ENCODE measurements around the gene NPR1. TPM values are rescaled to one million over a fixed set of nuclear protein-coding genes. Genes with fewer than 3 reads are reported as not detected.

Gene NPR1
- total RNA-seq, 4 donors from 2014 or later = 49.1 to 220 (median 88.8) TPM

DNA sequence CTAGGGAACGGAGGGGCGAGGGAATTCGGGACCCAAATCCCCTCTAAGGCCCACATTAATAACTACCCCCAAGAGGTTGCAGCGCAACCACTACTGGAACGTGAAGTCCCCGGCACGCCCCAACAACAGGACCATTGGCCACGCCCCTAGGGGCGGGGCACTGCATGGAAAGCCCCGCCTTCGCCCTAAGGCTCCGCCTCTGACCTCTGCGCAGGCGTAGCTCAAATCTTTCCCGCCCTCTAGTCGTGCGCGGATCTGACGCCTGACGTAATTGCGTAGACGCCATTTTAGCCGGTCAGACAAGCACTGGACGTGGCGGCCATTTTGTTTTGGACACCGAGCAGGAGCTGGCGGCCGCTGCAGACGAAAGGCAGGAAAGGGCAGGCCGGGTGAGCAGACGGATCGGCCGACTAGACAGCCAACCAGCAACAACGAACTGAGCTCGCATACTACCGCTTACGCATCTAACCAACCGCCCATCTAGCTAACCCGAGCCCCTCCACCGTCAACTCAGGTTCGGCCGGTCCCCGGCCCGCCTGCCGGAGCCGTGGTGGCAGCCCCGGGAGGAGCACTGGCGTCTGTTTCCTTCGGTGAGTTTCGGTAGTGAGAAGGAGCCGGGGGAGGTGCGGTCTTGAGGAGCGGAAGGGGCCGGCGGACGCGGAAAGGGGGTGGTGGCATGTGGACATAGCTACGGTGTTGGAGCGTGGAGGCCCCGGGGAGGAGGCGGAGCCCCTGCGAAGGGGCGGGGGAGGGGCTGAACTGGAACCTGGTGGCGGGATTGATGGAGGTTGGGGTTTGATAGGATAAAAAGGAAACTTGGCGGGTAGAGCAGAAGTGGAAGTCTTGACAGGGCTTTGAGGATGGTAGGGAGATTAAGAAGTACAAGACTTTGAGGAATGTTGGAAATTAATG lies 44.5 kb upstream of the NPR1 start, which contains the start of gene CHTOP:
Gene CHTOP (plus strand): TSS at position 313 of the 912 bp plus-strand sequence. CDS start 2,523 bp downstream, outside the sequence.
- TF ChIP-seq, protein P1, sequence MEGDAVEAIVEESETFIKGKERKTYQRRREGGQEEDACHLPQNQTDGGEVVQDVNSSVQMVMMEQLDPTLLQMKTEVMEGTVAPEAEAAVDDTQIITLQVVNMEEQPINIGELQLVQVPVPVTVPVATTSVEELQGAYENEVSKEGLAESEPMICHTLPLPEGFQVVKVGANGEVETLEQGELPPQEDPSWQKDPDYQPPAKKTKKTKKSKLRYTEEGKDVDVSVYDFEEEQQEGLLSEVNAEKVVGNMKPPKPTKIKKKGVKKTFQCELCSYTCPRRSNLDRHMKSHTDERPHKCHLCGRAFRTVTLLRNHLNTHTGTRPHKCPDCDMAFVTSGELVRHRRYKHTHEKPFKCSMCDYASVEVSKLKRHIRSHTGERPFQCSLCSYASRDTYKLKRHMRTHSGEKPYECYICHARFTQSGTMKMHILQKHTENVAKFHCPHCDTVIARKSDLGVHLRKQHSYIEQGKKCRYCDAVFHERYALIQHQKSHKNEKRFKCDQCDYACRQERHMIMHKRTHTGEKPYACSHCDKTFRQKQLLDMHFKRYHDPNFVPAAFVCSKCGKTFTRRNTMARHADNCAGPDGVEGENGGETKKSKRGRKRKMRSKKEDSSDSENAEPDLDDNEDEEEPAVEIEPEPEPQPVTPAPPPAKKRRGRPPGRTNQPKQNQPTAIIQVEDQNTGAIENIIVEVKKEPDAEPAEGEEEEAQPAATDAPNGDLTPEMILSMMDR (IDR thresholded peaks at IDR 0.05; ENCODE audit: low read depth) = no peak

- TF ChIP-seq, protein P1 (IDR thresholded peaks at IDR 0.05; ENCODE audit: low read depth) = no peak
Observed at GRCh38 chr1:153635872-153636271, 42.6 kb upstream of the NPR1 start.

DNA sequence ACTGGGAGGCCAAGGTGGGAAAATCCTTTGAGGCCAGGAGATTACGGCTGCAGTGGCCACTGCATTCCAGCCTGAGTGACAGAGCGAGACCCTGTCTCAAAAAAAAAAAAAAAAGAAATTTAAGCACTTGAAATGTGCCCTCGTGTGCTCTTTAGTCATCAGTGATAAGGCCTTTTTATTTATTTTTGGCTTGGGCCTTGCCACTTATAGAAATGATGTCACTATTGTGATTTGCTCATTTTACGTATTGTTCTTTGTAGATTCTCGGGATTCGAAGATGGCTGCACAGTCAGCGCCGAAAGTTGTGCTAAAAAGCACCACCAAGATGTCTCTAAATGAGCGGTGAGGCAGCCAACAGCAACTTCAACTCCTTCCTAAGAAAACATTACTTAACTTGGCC lies 42.2 kb upstream of the NPR1 start:
- TF ChIP-seq, protein P1 (IDR thresholded peaks at IDR 0.05; ENCODE audit: low read depth) = no peak

- TF ChIP-seq, protein P1 (IDR thresholded peaks at IDR 0.05; ENCODE audit: low read depth) = no peak
Observed at GRCh38 chr1:153638261-153638660, 40.2 kb upstream of the NPR1 start.

DNA sequence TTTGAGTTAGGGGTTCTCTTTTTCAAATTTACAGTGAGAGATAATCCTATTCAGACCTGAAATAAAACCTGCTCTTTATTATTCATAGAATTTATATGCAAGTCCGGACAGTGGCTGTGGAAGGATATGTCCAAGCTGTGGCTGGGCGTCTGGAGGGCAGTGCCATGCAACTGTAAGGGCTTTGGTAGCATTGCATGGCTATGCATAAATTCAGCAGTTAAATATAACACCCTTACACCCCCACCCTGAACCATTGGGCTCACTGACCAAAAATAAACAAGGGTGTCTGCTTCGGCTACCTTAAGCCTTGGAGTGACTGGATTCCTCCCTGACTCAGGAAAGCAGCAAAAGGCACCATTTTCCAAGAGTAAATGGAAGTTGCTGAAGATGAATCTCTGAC lies 39.2 kb upstream of the NPR1 start:
- TF ChIP-seq, protein P1 (IDR thresholded peaks at IDR 0.05; ENCODE audit: low read depth) = no peak

- TF ChIP-seq, protein P1 (IDR thresholded peaks at IDR 0.05; ENCODE audit: low read depth) = no peak
Observed at GRCh38 chr1:153640861-153641260, 37.6 kb upstream of the NPR1 start.

GRCh38 chr1:153642161-153642560 lies 36.3 kb upstream of the NPR1 start:
- TF ChIP-seq, protein P1 (IDR thresholded peaks at IDR 0.05; ENCODE audit: low read depth) = no peak

Data from subcutaneous adipose tissue (tissue), 4 donors.